NCI-H2196 treated with DMSO at 0.1 percent for 48 hours (cell line): ENCODE measurements around the gene TBC1D10A.

Experiments
- DNase-seq: peaks from one replicate; lab custom pipeline; 2025; ENCODE audit not compliant: unreplicated experiment; lab: John Stamatoyannopoulos, UW

The TBC1D10A gene, protein sequence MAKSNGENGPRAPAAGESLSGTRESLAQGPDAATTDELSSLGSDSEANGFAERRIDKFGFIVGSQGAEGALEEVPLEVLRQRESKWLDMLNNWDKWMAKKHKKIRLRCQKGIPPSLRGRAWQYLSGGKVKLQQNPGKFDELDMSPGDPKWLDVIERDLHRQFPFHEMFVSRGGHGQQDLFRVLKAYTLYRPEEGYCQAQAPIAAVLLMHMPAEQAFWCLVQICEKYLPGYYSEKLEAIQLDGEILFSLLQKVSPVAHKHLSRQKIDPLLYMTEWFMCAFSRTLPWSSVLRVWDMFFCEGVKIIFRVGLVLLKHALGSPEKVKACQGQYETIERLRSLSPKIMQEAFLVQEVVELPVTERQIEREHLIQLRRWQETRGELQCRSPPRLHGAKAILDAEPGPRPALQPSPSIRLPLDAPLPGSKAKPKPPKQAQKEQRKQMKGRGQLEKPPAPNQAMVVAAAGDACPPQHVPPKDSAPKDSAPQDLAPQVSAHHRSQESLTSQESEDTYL

DNA sequence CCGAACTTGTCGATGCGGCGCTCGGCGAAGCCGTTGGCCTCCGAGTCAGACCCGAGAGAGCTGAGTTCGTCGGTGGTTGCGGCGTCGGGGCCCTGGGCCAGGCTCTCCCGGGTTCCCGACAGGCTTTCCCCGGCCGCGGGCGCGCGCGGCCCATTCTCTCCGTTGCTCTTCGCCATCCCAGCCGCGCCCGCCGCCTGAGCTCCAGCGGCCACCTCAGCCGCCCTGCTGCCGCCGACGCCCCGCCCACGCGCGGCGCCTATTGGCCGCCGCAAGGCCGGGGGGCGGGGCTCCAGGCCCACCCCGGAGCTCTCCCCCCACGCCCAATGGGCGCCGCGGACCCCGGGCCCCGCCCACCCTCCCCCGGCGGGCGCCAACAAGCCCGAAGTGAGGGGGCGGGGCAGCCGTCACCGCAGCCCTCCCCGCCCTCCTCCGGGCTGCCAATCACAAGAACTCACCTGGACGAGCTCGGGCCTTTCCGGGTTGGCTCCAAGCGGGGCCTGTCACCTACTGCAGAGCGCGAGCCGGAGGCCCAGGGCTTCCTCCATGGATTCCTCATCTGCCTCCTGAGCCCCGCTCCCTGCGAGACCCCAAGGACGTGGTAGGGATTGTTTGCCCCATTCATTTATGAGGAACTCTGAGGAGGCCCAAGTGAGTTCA lies at the start of gene TBC1D10A:
TSS of gene TBC1D10A (minus strand) at position 236 of the 657 bp plus-strand sequence. CDS start at position 176, 60 bp downstream.
- peak; percentile 81 for DNase-seq

DNA sequence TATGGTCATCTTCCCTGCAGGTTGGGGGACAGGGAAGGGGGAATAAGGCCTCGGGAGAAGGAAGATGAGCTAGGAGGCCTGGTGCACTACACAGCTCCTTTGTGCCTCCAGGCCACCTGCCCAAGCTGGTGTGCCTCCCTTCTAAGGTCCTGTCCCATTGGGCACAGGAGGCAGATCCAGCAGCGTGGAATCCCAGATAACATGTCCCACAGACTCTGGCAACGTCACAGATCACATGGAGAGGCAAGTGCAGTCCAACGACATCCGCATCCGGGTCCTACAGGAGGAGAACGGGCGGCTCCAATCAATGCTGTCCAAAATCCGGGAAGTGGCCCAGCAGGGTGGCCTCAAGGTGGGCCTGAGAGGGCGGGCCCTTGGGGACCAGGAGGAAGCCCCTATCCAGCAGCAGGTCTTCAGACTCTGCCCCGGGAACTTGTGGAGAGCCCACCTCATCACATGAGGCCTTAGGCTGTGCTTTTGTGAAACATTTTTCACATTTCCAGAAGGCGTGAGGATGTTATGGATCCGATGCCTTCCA lies 48.6 kb upstream of the TBC1D10A start:
- no peak for DNase-seq

DNA sequence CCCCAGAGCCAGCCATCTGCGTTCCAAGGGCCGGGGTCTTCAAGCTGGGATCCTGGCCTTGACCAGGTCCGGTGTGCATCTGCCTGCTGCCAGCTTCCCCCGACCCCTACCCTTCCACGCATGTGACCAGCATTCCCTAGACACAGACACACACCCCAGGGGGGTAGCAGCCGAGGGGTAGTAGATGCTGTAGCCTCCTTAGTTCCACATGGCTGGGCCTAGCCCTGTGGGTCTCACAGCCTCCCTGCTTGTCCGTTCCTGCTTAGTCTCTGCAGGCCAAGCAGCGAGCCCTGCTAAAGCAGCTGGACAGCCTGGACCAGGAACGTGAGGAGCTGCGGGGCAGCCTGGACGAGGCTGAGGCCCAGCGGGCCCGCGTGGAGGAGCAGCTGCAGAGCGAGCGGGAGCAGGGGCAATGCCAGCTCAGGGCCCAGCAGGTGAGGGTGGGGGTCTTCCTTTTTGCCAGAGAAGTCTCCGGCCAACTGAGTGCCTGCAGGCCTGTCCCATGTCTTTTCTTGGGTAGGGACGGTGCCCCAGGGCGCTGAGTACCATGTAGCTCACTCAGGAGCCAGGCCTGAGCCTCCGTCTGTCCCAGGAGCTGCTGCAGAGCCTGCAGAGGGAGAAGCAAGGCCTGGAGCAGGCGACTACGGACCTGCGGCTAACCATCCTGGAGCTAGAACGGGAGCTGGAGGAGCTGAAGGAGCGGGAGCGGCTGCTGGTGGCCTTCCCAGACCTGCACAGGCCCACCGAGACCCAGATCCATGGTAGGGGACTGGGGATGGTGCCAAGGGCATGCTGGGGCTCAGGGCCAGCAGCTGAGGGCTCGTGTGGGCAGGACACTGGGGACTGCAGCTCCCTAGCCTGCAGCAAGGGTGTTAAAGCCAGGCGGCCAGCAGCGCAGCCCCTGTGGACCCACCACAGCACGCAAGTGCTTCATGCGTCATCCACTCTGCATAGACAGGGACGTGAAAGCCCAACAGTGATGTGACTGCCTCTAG lies 46.9 kb upstream of the TBC1D10A start:
- no peak for DNase-seq

DNA sequence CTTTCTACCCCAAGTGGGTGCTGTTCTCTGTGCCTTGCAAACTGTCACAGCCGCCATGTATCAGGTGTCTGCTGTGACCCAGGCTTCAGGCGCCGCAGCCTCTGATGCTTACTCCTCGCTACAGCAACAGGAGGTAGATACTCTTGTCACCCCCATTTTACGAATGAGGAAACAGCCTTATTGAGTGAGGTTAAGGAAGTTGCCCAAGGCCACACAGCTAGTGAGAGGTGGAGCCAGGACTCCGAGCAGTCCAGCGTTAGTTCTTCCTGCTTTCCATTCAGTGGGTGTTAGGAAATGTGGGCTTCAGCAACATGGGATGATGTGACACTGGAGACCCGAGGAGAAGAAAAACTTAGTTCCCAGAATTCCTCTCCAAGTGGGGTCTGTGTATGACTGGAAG lies 46.2 kb upstream of the TBC1D10A start:
- no peak for DNase-seq

DNA sequence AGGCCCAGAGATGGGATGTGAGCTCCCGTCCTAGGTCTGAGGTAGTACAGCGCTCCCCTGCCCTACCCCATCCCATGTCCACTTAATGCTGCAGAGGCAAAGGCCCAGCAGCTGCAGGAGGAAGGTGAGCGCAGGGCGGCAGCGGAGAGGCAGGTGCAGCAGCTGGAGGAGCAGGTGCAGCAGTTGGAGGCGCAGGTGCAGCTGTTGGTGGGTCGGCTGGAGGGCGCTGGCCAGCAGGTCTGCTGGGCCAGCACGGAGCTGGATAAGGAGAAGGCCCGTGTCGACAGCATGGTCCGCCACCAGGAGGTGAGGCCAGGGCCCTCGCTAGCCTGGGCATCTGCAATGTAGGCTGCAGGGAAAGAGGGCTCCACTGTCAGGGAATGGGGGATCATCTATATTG lies 45.2 kb upstream of the TBC1D10A start:
- no peak for DNase-seq

DNA sequence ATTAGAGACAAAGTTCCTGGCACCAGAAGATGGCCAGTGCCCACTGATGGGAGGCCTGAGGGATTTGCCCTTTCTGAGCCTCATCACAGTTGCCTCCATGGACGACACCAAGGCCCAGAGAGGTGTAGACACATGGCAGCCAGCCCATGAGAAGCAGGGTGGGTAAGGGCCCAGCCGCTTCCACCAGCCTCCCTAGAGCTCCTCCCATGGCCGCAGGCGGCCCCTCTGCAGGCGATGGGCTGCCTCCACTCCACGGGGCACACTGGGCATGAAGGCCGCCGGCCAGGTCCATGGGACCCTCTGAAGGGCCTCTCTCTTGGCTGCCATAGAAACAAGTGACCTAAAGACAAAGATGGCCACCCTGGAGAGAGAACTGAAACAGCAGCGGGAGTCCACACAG lies 44.6 kb upstream of the TBC1D10A start:
- no peak for DNase-seq

DNA sequence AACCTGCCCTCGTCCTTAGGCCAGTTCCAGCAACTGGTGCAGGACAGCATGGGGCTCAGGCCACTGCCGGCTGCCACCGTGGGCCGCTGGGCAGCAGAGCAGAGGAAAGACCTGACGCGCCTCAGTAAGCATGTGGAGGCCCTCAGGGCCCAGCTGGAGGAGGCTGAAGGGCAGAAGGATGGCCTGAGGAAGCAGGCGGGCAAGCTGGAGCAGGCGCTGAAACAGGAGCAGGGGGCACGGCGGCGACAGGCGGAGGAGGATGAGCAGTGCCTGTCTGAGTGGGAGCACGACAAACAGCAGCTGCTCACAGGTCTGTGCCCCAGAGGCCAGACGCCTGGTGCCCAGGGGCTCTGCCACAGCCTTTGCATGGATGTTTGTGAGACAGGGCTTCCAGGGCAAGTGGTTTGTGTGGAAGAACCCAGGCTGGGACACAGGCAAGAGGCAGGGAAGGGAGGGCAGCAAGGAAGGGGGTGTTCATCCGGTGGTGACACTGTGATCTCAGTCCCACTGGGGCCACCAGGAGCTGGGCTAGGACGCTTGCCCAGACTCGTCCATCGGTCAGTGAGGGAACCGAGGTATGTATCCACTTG lies 44.0 kb upstream of the TBC1D10A start:
- DNase-seq = no peak

DNA sequence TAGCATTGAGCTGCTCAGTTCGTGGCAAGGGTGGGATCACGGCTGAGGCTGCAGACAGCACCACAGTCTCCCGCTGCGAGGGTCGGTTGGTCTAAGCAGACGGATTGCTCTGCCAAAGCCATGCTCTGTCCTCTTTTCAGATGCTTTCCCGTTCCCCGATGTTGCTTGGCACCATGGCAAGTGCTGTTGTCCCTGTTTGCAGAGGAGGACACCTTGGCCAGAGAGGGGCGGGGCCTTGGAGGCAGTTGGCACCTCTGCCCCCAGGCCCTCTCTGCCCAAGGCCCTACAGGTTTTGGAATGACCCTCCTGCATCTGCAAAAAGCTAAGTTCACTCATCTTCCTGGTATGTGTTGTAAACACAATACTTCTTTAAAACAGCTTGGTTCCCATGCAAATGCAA lies 41.7 kb upstream of the TBC1D10A start:
- DNase-seq = no peak

DNA sequence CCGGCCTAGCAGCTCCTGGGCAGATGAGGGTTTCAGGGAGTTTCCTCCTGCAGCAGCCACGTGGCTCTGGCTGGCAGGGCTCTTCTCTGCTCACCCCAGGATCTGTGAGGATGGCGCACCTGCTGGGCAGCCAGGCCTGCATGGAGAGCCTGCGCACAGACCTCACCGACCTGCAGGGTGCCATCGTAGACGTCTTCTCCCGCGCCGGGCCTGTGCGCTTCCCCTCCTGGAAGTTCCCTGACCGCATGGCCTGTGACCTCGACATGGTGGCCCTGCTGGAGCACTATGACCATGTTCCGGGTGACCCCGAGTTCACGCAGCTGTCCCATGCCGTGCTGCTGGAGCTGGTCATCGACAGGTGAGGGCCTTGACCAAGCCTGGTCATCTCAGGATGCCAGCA lies 39.1 kb upstream of the TBC1D10A start:
- no peak for DNase-seq

DNA sequence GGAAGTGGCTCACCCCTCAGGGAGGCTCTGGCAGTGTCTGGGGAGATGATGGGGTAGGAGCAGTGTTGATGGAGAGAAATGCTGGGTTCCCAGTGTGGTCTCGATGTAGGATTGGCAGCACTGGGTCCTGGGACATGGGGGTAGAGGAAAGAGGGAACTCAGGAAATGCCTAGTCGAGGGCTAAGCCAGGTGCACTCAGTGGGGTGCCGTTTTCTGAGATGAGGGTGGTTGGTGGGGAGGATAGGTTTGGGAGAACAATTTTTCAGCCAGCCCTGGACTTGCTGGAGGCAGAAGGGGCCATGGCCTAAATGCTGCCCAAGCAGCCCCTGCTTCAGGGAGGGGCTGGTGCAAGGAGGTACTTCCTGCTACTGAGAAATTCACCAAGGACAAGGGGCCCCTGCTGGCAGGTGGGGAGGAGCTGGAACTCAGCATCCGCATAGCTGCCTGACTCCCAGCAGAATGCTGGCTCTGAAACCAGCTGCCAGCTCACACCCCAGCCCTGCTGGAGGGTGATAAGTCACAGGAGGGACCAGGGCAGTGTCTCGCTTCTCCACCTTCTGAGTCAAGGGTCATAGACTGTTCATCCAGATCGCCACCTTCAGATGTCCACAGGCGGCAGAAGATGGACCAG lies 36.0 kb upstream of the TBC1D10A start:
- DNase-seq = no peak

DNA sequence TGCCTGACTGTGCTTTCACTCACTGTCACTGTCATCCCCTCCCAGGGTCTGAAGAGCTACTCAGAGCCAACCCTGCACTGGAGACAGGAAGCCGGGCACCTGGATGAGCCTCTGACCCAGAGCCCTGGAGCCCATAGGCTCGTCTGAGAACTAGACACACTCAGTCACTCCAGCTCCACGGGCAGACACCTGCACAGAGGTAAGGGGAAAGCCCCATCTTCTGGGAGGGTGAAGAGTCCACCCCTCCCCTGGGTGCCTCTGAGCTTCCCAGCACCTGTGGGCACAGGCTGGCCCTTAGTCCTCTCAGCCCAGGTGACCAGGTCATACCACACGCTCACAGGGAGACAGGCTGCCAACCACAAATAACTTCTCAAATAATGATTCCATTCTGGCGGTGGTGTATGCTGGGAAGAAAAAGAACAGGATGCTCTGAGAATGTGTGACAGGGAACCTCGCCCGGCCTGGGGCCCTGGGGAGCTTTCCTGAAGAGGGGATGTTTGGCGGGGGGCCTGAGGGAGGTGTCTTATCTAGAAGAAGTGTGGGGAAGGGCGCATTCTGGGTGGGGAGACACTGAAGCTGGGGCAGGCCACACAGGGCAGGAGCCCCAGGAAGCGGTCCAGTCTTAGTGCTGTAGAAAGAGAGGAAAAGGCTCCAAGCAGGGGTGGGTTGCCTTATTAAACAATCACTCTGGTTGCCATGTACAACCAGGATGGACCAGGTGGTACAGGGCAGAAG lies 35.3 kb upstream of the TBC1D10A start:
- no peak for DNase-seq

DNA sequence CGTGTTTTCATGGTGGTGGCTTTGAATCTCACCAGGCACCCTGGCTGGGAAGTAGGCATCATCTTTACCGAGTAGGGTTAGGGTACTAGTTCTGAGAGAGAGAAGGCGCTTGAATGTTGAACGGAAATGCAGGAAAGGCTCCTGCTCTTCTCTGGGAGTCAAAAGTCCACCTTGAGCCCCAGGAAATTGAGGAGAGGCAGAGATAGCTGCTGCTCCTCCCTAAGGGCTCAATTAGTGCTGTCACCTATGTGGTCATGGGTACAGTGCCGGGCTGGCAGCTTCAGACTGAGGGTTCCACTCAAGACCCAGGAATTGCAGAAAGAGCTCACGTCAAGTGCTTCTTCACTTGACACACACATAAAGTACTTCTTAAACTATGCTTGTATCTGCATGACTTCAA lies 31.8 kb upstream of the TBC1D10A start:
- DNase-seq = no peak

DNA sequence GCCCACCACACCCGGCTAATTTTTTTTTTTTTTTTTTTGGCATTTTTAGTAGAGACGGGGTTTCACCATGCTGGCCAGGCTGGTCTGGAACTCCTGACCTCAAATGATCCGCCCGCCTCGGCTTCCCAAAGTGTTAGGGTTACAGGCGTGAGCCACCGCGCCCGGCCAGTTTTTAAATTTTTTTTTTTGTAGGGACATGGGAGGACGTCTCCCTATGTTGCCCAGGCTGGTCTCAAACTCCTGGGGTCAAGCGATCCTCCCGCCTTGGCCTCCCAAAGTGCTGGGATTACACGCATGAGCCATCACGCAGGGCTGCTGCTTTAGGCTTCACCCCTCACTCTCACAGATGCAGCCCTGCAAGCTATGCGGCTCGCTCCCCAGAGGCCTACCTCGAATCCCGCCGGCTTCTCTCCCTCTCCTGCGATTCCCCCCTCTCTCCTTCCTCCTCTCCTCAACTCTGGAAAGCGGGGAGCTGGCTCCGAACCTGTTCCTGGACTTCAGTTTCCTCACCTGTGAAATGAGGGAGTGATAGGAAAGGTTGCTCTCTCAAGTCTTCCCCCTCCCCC lies 31.0 kb upstream of the TBC1D10A start:
- no peak for DNase-seq

DNA sequence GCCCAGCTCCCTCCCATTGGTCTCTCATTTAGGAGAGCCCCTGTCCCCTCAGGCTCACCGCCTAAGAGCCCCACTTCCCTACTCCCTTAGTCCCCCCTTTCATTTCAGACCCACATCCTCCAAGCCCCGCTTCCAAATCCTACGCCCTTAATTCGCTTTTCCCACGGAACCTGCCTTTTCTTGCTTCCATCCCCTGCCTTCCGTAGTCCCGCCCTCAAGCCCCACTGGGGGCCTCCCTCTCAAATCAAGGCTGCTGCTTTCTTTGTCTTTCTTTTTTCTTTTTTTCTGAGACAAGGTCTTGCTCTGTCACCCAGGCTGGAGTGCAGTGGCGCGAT lies 30.5 kb upstream of the TBC1D10A start:
- no peak for DNase-seq

DNA sequence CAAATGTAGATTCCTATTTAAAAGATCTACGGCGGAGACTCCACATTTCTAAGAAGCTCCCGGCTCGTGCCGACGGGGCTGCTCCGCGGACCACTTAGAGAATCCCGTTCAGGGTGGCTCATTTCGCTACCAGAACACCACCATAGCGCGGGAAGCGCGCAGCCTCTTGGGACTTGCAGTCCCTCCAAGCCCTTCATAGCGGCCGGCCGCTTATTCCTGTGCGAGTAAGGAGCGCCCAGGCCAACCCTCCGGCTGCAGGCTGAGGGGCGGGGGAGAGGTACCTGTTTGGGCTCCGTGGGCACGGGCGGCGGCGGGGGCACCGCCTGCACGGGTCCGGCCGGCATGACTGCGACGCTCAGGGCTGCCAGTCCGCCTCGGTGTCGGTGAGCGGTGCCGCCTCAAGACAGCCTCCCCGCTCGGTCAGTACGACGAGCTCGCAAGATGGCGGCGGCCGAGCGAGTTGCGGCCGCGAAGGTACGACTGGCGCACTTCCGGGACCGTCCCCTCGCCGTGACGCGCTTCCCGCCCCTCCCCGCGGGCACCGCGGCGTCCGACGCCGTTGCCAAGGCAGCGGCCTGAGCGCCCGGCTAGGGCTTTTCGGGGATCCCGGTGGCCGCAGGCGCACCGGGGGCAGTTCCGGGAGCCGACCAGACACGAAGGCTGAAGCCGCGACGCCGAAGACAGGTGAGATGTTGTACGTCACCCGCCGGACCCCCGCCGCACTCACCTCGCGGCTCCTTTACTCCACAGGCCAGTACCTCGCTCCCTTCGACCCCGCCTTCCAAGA lies 29.9 kb upstream of the TBC1D10A start, which contains the start of the genes CCDC157 and SF3A1:
TSS of gene CCDC157 (plus strand) at position 559 of the 787 bp plus-strand sequence. CDS start 8,994 bp downstream, outside the sequence.
TSS of gene SF3A1 (minus strand) at position 446 of the 787 bp plus-strand sequence. CDS start at position 344, 102 bp downstream.
- DNase-seq = peak; percentile 61

DNA sequence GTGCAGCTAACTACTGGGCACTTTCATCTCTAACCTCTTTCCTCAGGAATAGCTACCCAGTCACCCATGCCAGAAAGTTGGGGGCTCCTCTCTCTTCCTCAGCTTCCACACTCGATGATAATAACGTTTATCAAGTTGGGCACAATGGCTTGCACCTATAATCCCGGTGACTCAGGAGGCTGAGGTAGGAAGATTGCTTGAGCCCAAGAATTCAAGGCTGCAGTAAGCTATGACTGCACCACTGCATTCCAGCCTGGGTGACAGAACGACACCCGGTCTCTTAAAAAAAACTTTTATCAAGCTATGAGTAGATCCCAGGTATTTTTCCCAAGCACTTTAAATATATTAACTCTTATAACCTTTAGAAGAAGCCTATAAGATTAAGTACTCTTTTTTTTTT lies 27.9 kb upstream of the TBC1D10A start:
- DNase-seq = no peak

DNA sequence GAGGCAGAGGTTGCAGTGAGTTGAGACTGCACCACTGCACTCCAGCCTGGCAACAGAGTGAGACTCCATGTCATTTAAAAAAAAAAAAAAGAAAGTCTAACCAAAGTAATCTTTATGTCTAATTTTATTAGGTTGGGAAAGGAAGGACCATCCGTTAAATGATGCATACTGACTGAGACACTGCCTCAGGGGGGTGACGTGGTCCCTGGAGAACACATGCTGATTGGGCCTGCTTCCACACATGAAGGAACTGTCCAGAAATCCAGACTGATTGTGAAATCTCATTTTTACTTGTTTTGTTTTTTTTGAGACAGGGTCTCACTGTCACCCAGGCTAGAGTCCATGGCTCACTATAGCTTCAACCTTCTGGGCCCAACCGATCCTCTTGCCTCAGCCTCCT lies 24.5 kb upstream of the TBC1D10A start:
- DNase-seq = no peak

DNA sequence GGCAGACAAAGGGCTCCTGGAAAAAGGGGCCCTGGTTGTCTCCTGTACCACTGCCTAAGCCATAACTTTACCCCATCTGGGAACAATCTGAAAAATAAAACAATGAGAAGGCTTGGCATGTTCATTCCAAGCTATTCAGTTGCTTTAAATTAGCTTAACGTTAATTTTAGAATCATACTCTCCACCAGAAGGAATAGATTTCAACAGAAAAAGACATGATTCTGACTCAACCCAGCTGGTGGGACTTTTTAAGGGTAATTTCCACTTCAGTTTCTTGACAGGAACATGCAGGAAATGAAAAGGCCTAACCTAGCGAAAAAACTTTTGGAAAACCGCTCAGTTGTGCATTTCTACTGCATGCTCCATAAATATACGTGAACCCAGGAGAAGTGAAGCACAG lies 22.1 kb upstream of the TBC1D10A start:
- DNase-seq = no peak
